H1 (cell line): ENCODE results near the gene CEND1. TPM values are rescaled to one million over a fixed set of nuclear protein-coding genes. Genes with fewer than 3 reads are reported as not detected.

Experiments used
- CTCF ChIA-PET: fragments of 300-600 bp; sonication (Branson Sonifier 250); formaldehyde crosslinking; loops from one replicate; lab custom pipeline; 2021; ENCODE audit not compliant: partially characterized antibody; lab: Charles Lee
- POLR2A ChIA-PET: fragments of 300-600 bp; sonication (Branson Sonifier 250); formaldehyde crosslinking; loops from one replicate; lab custom pipeline; 2021; ENCODE audit warnings: inconsistent platforms; ENCODE audit not compliant: partially characterized antibody; lab: Charles Lee
- DNase-seq, 2 experiments: peaks; one replicate each; pipeline versions ENCODE4 v3.0.0 to v3.0.0-alpha.2; 2010 to 2022; ENCODE audit warnings: low spot score in 2 of 2, low read depth in 1 of 2, mixed read lengths in 1 of 2
- FAIRE-seq: peaks from 2 replicates; lab custom pipeline; 2011; peaks lifted over from hg19 to GRCh38; lab: Jason Lieb, UNC
- H2AFZ ChIP-seq: 2 replicates; pipeline ENCODE4 v1.8.1; 2012; ENCODE audit warnings: low read length, inconsistent platforms
- H2AK5ac ChIP-seq: 2 replicates; pipeline ENCODE4 v1.6.1; 2013; ENCODE audit warnings: low read depth, low read length
- H2BK120ac ChIP-seq: replicated peaks from 2 replicates; pipeline ENCODE3; 2013; ENCODE audit warnings: low read depth, low read length, inconsistent platforms
- H2BK12ac ChIP-seq: 2 replicates; pipeline ENCODE4 v1.6.1; 2013; ENCODE audit warnings: low read depth, low read length
- H2BK15ac ChIP-seq: 2 replicates; pipeline ENCODE4 v1.6.1; 2013; ENCODE audit warnings: low read length
- H2BK20ac ChIP-seq: 2 replicates; pipeline ENCODE4 v1.6.1; 2013; ENCODE audit warnings: low read length
- H2BK5ac ChIP-seq: 2 replicates; pipeline ENCODE4 v1.6.1; 2013; ENCODE audit warnings: low read depth, low read length
- H3K14ac ChIP-seq: 2 replicates; pipeline ENCODE4 v1.6.1; 2013; ENCODE audit warnings: inconsistent platforms; ENCODE audit not compliant: insufficient read length
- H3K18ac ChIP-seq: 2 replicates; pipeline ENCODE4 v1.6.1; 2013; ENCODE audit warnings: low read length; ENCODE audit errors: extremely low read depth
- H3K23ac ChIP-seq: 2 replicates; pipeline ENCODE4 v1.6.1; 2013; ENCODE audit warnings: inconsistent platforms; ENCODE audit not compliant: insufficient read length
- H3K23me2 ChIP-seq: 2 replicates; pipeline ENCODE4 v1.6.1; 2013; ENCODE audit warnings: low read depth, low read length
- H3K27ac ChIP-seq: 2 replicates; pipeline ENCODE4 v1.6.1; 2011; ENCODE audit warnings: low read depth, low read length, inconsistent platforms
- H3K27me3 ChIP-seq, 4 experiments: replicated peaks in 1 of 4; 1 replicate in 1 of 4; 2 replicates in 3 of 4; pipeline versions ENCODE4 v1.6.1 to v1.8.1; 2011 to 2013; ENCODE audit warnings: low read length in 3 of 4, mild to moderate bottlenecking in 3 of 4, inconsistent platforms in 2 of 4, mixed read lengths in 2 of 4, moderate library complexity in 1 of 4; ENCODE audit not compliant: control insufficient read depth in 3 of 4, insufficient read depth in 3 of 4; ENCODE audit errors: extremely low read depth in 1 of 4
- H3K36me3 ChIP-seq, 4 experiments: 2 replicates each; pipeline versions ENCODE4 v1.6.1 to v1.8.1; 2011 to 2013; ENCODE audit warnings: mild to moderate bottlenecking in 4 of 4, low read length in 3 of 4, moderate library complexity in 2 of 4, control low read depth in 1 of 4, inconsistent platforms in 1 of 4; ENCODE audit not compliant: insufficient read depth in 4 of 4, control insufficient read depth in 2 of 4
- H3K4ac ChIP-seq: replicated peaks from 2 replicates; pipeline ENCODE3; 2013; ENCODE audit warnings: low read length, low read depth, mixed read lengths, inconsistent platforms; ENCODE audit not compliant: insufficient read length
- H3K4me1 ChIP-seq, 4 experiments: replicated peaks in 1 of 4; 1 replicate in 1 of 4; 2 replicates in 3 of 4; pipeline versions ENCODE4 v1.6.1 to v1.8.1; 2011 to 2013; ENCODE audit warnings: low read length in 3 of 4, inconsistent platforms in 2 of 4, mixed read lengths in 1 of 4; ENCODE audit not compliant: insufficient read depth in 4 of 4, control insufficient read depth in 3 of 4
- H3K4me2 ChIP-seq, 2 experiments: 2 replicates each; pipeline versions ENCODE4 v1.6.1 to v1.8.1; 2011 to 2013; ENCODE audit warnings: low read depth in 2 of 2, low read length in 2 of 2, control low read depth in 1 of 2, inconsistent platforms in 1 of 2, mild to moderate bottlenecking in 1 of 2; ENCODE audit not compliant: insufficient read depth in 1 of 2
- H3K4me3 ChIP-seq, 4 experiments: fragments of 200-600, 300-600 bp in 1 of 4; sonication (generic), shearing (Covaris generic), sonication (Bioruptor Twin) in 1 of 4; 2 replicates each; pipeline versions ENCODE4 v1.5.1 to v1.8.1; 2011 to 2016; ENCODE audit warnings: low read length in 4 of 4, low read depth in 3 of 4, control low read depth in 2 of 4, inconsistent platforms in 2 of 4, mild to moderate bottlenecking in 2 of 4, mixed read lengths in 1 of 4, moderate library complexity in 1 of 4; ENCODE audit not compliant: insufficient read depth in 2 of 4; ENCODE audit errors: extremely low read depth in 1 of 4
- H3K56ac ChIP-seq: replicated peaks from 2 replicates; pipeline ENCODE3; 2013; ENCODE audit warnings: low read depth, mild to moderate bottlenecking, mixed read lengths, low read length, inconsistent platforms; ENCODE audit not compliant: insufficient read length
- H3K79me1 ChIP-seq: 2 replicates; pipeline ENCODE4 v1.6.1; 2013; ENCODE audit warnings: low read depth, low read length, control low read depth
- H3K79me2 ChIP-seq, 2 experiments: 2 replicates each; pipeline versions ENCODE4 v1.6.1 to v1.8.1; 2012 to 2013; ENCODE audit warnings: low read length in 2 of 2, mild to moderate bottlenecking in 2 of 2, inconsistent platforms in 1 of 2; ENCODE audit not compliant: insufficient read depth in 2 of 2, control insufficient read depth in 1 of 2
- H3K9ac ChIP-seq, 4 experiments: replicated peaks in 1 of 4; 1 replicate in 1 of 4; 2 replicates in 3 of 4; pipeline versions ENCODE4 v1.6.1 to v1.8.1; 2011 to 2013; ENCODE audit warnings: low read depth in 3 of 4, low read length in 3 of 4, control low read depth in 2 of 4, mild to moderate bottlenecking in 2 of 4, moderate library complexity in 2 of 4, inconsistent platforms in 1 of 4; ENCODE audit errors: extremely low read depth in 1 of 4
- H3K9me3 ChIP-seq, 2 experiments: 2 replicates each; pipeline versions ENCODE4 v1.6.1 to v1.8.1; 2012 to 2013; ENCODE audit warnings: mild to moderate bottlenecking in 2 of 2, moderate library complexity in 2 of 2, control low read depth in 1 of 2, inconsistent platforms in 1 of 2, low read depth in 1 of 2, low read length in 1 of 2, mixed read lengths in 1 of 2; ENCODE audit not compliant: insufficient read depth in 2 of 2
- H4K20me1 ChIP-seq, 2 experiments: replicated peaks in 1 of 2; 2 replicates each; pipeline versions ENCODE3 to v1.8.1; 2011 to 2013; ENCODE audit warnings: inconsistent platforms in 2 of 2, low read length in 2 of 2, mild to moderate bottlenecking in 1 of 2; ENCODE audit not compliant: insufficient read depth in 2 of 2, control insufficient read depth in 1 of 2
- H4K5ac ChIP-seq: 2 replicates; pipeline ENCODE4 v1.6.1; 2013; ENCODE audit warnings: low read length, low read depth, mixed read lengths, inconsistent platforms; ENCODE audit not compliant: insufficient read length
- H4K8ac ChIP-seq: 2 replicates; pipeline ENCODE4 v1.8.0; 2013; ENCODE audit warnings: mild to moderate bottlenecking, moderate library complexity, low read length, inconsistent platforms; ENCODE audit not compliant: insufficient read depth; ENCODE audit errors: extremely low read depth
- H4K91ac ChIP-seq: replicated peaks from 2 replicates; pipeline ENCODE3; 2013; ENCODE audit warnings: low read length, mixed read lengths, inconsistent platforms; ENCODE audit not compliant: insufficient read length
- EZH2 ChIP-seq: fragments of 200-600 bp; sonication (generic); IDR thresholded peaks from 2 replicates; pipeline ENCODE4 v1.7.1; 2012; ENCODE audit warnings: low read depth, mild to moderate bottlenecking, moderate library complexity, low read length, inconsistent platforms; ENCODE audit not compliant: severe bottlenecking
- POLR2AphosphoS5 ChIP-seq: IDR thresholded peaks from 2 replicates; pipeline ENCODE4 v1.6.1; 2011; ENCODE audit warnings: low read depth, low read length
- WGBS, 2 experiments: shearing (Covaris generic) in 1 of 2; methylation state at CpG; one replicate each; pipeline versions ENCODE4 v1.1.6 to v1.1.7; 2013 to 2015; ENCODE audit warnings: low lambda C conversion rate in 2 of 2, mixed read lengths in 2 of 2, inconsistent platforms in 1 of 2, low coverage in 1 of 2, missing lambda C conversion rate in 1 of 2; ENCODE audit not compliant: insufficient replicate concordance in 2 of 2, insufficient coverage in 1 of 2, insufficient read length in 1 of 2; ENCODE audit errors: extremely low coverage in 1 of 2, missing lambda C conversion rate in 1 of 2; 5-methylcytosine and 5-hydroxymethylcytosine counted together
- polyA plus RNA-seq, 7 experiments: library from polyadenylated mRNA; depleted of rRNA in 3 of 7; stranded (reverse) in 5 of 7; unstranded in 2 of 7; fragments of >200 nt in 5 of 7; fragments of 200-250 nt in 2 of 7; gene quantifications; 1 replicate in 5 of 7; 2 replicates in 1 of 7; 4 replicates in 1 of 7; pipeline versions ENCODE4 v1.2.1 to v1.2.3, GENCODE V29; 2011 to 2013; ENCODE audit warnings: missing spikeins in 2 of 7, mixed read lengths in 2 of 7
- total RNA-seq: library from RNA; stranded (reverse); fragmentation: NEBNext Ultra II Directional; extraction: Animal tissue kit (Norgen Biotek cat#: 25700); gene quantifications from 2 replicates; pipeline ENCODE4 v1.2.1, GENCODE V29; 2021

The CEND1 gene
- total and polyA plus RNA-seq, 2 of the 8 experiments (the other 6 are each of a cell fraction or from before 2014, with no cell fraction given) = 0.82 to 5.0 TPM

DNA sequence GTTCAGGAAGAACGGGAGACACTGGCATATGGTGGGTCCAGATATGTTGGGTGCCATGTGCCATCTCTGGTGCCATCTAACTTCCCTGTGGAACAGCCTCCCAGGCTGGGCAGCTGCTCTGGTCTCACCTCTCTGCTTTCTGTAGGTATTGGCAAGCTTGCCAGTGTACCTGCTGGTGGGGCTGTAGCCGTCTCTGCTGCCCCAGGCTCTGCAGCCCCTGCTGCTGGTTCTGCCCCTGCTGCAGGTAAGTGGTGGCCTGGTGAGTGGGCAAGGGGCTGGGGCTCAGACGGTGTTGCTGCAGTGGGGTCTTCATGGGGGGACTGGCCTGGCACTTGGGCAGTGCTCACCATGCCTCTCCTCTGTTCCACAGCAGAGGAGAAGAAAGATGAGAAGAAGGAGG lies 22.5 kb upstream of the CEND1 start:
- Histone ChIP-seq H3K27me3 (no peaks in the 10 kb centered on the region), H3K79me1 (no peaks in the 10 kb centered on the region), H3K9ac (no peak overlapping the region), H3K4me1 (peaks cover 0 to 9% (median 2%) of the 10 kb centered on the region in 4 experiments; a peak in 3 of 7 replicates), H2AK5ac (no peak overlapping the region), H3K27ac (no peak overlapping the region), H3K36me3 (peaks cover 16 to 29% (median 26%) of the 10 kb centered on the region in 4 experiments), H3K9me3 (no peaks in the 10 kb centered on the region), H2BK5ac (peak overlapping the region; percentile 49), H4K8ac (no peak overlapping the region), H3K56ac (no peak overlapping the region), H3K4me3 (no peak overlapping the region), H4K5ac (no peak overlapping the region), H3K4me2 (no peak overlapping the region), H2AFZ (no peak overlapping the region), H2BK15ac (no peak overlapping the region), H2BK20ac (no peak overlapping the region), H4K91ac (no peak overlapping the region), H3K79me2 (peaks cover 7 to 32% of the 10 kb centered on the region in 2 experiments; a peak in 3 of 4 replicates), H3K23ac (no peak overlapping the region), H2BK12ac (0 out of 2 replicates have a peak overlapping the region, but pooled peaks have one; percentile 12), H3K18ac (no peak overlapping the region), H3K23me2 (peaks cover 5% of the 10 kb centered on the region; the same call in 1 of the 2 replicates), H3K14ac (no peak overlapping the region), H2BK120ac (no peak overlapping the region), H3K4ac (no peak overlapping the region), H4K20me1 (peaks cover 10 to 22% of the 10 kb centered on the region in 2 experiments)
- ChIA-PET POLR2A (interaction anchor here (0.9 to 53.0 kb wide), 10 partner anchors 1 to 276 kb away, joined by 3 to 1917 read pairs (median 4); partner anchors contain the start of genes CD151, CEND1, CRACR2B and GATD1), CTCF (interaction anchor here (0.8 to 2.2 kb wide), 3 partner anchors 12 to 22 kb away, joined by 3 to 5 read pairs (median 4); no protein-coding TSS in a partner anchor)
- no peak for DNase-seq
- TF ChIP-seq POLR2AphosphoS5 (peak; percentile 64; the same call in 1 of the 2 replicates), EZH2 (no peak)
- 93% methylated on average over 3 of the region's 3 CpGs; no CpG with 5 or more reads in 1 of the 2 experiments for WGBS, 2 experiments
- no peak for FAIRE-seq
